GM19240 (cell line): ENCODE data around the gene FSTL4.

ENCODE experiments used
- DNase-seq: peaks from one replicate; pipeline ENCODE4 v3.0.0; 2011; ENCODE audit warnings: low spot score; ENCODE audit not compliant: insufficient read length

The FSTL4 gene

GRCh38 chr5:133612249-133612860, at the start of gene FSTL4:
FSTL4 (minus strand) TSS chr5:133612541.
- no peak for DNase-seq

- DNase-seq = no peak
Measured at GRCh38 chr5:133661389-133661788, 49.0 kb upstream of the FSTL4 start.

GRCh38 chr5:133658327-133658726, 46.0 kb upstream of the FSTL4 start:
- no peak for DNase-seq

- no peak for DNase-seq
Measured at GRCh38 chr5:133657036-133657435, 44.7 kb upstream of the FSTL4 start.

GRCh38 chr5:133655966-133656365, 43.6 kb upstream of the FSTL4 start:
- DNase-seq = no peak

GRCh38 chr5:133653760-133654049, 41.4 kb upstream of the FSTL4 start:
- no peak for DNase-seq

GRCh38 chr5:133652951-133653759, 40.8 kb upstream of the FSTL4 start:
- DNase-seq = no peak

- no peak for DNase-seq
Measured at GRCh38 chr5:133644000-133644865, 31.9 kb upstream of the FSTL4 start.

- no peak for DNase-seq
Measured at GRCh38 chr5:133643365-133643764, 31.0 kb upstream of the FSTL4 start.

GRCh38 chr5:133642153-133642722, 29.9 kb upstream of the FSTL4 start:
- DNase-seq = no peak

GRCh38 chr5:133641683-133642082, 29.3 kb upstream of the FSTL4 start:
- DNase-seq = no peak

GRCh38 chr5:133639850-133640528, 27.6 kb upstream of the FSTL4 start:
- DNase-seq = no peak

GRCh38 chr5:133638436-133638835, 26.1 kb upstream of the FSTL4 start:
- no peak for DNase-seq

GRCh38 chr5:133637206-133637605, 24.9 kb upstream of the FSTL4 start:
- DNase-seq = no peak

GRCh38 chr5:133635051-133635450, 22.7 kb upstream of the FSTL4 start:
- DNase-seq = no peak

- no peak for DNase-seq
Measured at GRCh38 chr5:133627180-133627579, 14.8 kb upstream of the FSTL4 start.

GRCh38 chr5:133624316-133624715, 12.0 kb upstream of the FSTL4 start:
- DNase-seq = no peak

GRCh38 chr5:133618141-133618540, 5.8 kb upstream of the FSTL4 start:
- DNase-seq = no peak

- DNase-seq = no peak
Measured at GRCh38 chr5:133613743-133614142, 1.4 kb upstream of the FSTL4 start.

- DNase-seq = no peak
Measured at GRCh38 chr5:133613184-133613583, 843 bp upstream of the FSTL4 start.
